GM19240 (cell line): ENCODE results near the gene P4HB.

Experiments used
- DNase-seq: peaks from one replicate; pipeline ENCODE4 v3.0.0; 2011; ENCODE audit warnings: low spot score; ENCODE audit not compliant: insufficient read length

P4HB gene

DNA sequence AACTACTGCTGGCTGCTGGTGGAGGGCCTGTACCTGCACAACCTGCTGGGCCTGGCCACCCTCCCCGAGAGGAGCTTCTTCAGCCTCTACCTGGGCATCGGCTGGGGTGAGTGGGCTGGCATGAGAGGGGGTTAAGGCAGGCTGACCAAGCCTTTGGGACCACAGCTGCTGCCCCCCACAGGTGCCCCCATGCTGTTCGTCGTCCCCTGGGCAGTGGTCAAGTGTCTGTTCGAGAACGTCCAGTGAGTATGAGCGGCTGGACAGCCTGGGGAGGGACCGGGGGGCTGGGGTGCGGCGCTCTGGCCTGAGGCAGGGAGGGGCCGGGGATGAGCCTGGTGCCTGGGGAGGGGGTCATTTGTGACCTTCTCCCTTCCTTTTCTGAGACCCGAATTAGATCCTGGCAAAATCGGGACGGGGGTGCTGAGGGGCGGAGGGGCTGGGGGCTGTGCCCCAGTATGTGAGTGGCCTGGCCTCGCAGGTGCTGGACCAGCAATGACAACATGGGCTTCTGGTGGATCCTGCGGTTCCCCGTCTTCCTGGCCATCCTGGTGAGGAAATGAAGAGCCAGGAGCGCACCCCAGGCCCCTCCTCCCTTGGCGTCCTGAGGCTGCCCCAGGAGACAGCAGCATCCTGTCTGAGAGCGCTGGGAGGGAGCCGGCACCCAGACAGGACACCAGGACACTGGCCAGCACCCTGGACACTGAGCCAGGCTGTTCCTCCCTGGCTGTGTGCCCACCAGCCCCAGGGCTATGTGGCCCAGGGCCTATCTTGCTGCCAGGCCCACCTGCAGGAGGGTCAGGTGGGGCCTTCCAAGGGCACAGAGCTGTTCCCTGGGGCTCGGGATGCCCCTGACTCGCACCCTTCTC is 48.4 kb downstream of the P4HB start:
- DNase-seq = no peak

DNA sequence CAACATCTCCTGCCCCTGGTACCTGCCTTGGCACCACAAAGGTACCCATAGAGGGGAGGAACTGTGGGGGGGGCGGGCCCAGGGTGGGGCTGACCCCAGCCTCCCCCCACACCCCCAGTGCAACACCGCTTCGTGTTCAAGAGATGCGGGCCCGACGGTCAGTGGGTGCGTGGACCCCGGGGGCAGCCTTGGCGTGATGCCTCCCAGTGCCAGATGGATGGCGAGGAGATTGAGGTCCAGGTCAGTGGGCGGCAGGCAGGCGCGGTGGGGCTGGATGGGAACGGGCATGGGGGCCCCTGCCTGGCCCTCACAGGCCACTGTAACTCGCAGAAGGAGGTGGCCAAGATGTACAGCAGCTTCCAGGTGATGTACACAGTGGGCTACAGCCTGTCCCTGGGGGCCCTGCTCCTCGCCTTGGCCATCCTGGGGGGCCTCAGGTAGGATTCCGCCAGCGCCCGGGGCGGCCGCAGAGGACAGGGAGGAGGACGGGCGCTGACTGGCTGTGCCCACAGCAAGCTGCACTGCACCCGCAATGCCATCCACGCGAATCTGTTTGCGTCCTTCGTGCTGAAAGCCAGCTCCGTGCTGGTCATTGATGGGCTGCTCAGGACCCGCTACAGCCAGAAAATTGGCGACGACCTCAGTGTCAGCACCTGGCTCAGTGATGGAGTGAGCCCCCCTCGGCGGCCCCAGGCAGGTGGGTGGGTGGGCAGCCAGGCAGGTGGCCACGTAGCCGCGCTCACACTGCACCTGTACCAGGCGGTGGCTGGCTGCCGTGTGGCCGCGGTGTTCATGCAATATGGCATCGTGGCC is 49.2 kb downstream of the P4HB start:
- DNase-seq = no peak

DNA sequence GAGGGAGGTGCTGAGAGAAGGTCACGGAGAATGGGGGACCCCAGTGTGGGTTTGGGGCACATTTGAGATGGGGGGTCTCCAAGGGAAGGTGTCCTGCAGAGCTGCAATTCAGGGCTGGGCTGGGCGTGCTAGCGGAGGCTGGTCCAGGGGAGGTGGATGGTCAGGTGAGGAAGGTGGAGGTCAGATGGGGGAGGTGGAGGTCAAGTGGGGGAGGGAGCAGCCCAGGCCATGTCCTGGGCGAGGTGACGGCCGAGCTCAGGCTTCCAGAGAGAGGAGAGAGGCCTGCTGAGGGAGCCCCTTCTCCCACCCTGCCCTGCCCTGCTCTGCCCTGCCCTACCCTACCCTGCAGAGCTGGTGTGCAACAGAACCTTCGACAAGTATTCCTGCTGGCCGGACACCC is 49.9 kb downstream of the P4HB start:
- DNase-seq = no peak

DNA sequence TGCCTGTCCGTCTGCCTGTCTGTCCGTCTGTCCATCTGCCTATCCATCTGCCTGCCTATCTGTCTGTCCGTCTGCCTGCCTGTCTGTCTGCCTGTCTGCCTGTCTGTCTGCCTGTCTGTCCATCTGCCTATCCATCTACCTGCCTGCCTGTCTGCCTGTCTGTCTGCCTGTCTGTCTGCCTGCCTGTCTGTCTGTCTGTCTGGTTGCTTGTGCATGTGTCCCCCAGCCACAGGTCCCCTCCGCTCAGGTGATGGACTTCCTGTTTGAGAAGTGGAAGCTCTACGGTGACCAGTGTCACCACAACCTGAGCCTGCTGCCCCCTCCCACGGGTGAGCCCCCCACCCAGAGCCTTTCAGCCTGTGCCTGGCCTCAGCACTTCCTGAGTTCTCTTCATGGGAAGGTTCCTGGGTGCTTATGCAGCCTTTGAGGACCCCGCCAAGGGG is 50.8 kb downstream of the P4HB start:
- DNase-seq = no peak

DNA sequence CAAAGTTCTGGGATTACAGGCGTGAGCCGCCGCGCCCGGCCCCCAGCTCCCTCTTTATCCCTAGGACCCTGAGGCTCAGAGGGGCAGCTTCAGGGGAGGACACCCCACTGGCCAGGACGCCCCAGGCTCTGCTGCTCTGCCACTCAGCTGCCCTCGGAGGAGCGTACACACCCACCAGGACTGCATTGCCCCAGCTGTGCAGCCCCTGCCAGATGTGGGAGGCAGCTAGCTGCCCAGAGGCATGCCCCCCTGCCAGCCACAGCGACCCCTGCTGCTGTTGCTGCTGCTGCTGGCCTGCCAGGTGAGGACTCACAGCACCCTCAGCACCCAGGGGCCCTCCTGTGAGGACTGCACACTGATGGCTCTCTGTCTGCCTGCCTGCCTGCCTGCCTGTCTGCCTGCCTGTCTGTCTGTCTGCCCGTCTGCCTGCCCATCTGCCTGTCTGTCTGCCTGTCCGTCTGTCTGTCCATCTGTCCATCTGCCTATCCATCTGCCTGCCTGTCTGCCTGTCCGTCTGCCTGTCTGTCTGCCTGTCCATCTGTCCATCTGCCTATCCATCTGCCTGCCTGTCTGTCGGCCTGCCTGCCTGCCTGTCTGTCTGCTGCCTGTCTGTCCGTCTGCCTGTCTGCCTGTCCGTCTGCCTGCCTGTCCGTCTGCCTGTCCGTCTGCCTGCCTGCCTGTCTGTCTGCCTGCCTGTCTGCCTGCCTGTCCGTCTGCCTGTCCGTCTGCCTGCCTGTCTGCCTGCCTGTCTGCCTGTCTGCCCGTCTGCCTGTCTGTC is 51.4 kb downstream of the P4HB start:
- no peak for DNase-seq

DNA sequence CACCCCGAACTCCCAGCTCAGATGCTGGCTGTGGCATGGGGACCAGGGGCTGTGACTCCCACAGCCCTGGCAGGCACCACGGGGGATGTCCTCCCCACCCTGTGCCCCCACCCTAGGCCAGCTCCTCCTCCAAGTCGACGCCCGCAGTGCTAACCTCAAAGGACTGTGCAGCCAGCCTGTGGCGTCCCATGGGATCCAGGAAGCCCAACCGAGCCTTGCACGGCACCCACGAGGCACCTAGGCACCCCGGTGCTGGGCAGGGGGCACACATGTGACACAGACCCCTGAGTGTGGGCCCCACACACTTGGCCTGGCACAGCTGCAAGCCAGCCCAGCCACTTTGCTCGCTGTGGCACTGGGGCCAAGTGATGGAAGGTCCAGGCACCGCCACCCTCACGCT is 52.5 kb downstream of the P4HB start:
- no peak for DNase-seq

DNA sequence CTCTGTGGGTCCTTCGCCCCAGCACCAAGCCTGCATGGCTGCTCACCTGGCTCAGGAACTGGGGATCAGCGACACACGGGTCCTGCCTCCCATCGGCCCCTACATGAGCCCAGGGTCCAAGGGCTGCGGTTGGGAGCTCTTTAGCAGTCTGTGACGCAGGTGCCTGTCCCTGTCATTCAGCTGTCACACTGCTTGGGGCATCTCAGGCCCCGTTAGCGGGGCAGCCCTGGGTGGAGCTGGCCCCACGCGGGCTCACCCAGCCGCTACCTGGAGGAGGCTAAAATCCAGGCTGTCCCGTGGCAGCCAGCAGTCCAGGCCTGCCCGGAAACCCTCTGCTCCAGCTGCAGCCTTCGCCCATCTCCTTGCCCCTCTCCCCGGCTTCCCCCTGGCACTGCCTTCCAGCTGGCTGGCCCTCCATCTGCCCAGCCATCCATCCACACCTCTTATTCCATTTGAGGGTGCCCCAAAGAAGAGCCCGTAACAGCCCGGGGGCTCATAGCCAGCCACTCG is 53.1 kb downstream of the P4HB start:
- no peak for DNase-seq

DNA sequence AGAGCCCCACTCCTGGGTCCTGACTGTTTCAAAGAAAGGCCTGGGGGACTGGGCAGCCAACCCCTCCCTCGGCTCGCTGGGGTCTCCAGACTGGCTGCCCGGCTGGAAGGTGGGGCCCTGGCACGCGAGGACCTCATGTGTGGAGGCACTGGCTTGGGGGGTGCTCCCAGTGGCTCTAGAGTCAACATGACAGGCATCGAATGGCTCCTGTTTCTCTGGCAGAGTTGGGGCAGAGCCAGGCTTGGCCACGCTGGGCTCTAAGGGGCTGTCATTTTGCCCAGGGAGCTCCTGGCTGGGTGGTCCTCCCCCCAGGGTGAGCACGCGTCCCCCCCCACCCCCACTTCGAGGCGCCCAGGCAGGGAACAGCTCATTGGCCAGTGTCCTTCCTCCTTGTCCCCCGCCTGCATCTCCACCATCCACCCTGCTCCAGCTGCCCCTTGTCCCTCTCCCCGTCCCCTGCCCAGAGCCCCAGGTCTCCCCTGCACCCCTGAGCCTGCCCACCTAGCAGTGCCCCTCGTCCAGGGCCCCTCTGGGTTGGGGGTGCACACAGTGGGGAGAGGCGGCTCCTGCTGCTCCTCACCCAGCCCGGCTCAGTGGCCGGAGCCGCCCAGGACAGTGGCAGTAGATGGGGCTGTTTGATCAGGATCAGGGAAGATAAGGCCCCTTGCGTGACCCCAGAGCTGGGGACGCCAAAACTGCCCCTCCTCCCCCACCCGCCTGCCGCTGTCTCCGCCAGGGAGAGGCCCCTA is 53.7 kb downstream of the P4HB start:
- DNase-seq = no peak

DNA sequence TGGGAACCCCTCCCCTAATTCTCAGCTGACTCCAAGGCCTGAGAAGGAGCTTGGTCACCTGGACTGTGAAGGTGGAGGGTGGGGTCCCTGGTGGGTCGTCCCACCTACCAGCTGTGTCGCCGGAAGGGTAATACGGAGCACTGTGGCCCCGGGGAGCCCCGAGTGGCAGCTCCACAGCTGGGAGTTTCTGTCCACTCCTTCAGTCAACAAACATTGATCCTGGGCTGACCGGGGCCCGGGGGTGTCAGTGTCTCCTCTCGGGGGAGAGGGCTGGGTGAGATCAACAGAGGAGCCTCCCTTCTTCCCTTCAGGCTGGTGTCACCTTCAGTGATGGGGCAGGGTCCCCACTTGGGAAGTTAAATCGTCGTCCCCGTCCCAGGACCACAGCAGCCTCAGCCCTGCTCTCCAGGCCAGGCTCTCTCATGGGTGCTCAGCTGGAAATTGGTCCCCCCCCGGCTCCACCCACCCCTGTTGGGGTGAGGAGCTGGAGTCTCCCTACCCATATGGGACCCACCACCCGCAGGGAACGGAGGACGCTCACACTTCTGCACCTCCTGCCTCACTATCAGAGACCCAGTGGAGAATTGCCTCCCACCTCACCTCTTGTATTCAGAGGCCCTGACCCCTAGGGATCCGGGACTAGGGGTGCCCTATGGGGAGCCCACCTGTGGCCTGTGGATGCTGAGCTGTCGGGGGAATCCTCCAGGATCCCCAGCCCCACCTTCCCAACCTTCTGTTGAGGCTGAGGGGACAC is 54.5 kb downstream of the P4HB start:
- no peak for DNase-seq

DNA sequence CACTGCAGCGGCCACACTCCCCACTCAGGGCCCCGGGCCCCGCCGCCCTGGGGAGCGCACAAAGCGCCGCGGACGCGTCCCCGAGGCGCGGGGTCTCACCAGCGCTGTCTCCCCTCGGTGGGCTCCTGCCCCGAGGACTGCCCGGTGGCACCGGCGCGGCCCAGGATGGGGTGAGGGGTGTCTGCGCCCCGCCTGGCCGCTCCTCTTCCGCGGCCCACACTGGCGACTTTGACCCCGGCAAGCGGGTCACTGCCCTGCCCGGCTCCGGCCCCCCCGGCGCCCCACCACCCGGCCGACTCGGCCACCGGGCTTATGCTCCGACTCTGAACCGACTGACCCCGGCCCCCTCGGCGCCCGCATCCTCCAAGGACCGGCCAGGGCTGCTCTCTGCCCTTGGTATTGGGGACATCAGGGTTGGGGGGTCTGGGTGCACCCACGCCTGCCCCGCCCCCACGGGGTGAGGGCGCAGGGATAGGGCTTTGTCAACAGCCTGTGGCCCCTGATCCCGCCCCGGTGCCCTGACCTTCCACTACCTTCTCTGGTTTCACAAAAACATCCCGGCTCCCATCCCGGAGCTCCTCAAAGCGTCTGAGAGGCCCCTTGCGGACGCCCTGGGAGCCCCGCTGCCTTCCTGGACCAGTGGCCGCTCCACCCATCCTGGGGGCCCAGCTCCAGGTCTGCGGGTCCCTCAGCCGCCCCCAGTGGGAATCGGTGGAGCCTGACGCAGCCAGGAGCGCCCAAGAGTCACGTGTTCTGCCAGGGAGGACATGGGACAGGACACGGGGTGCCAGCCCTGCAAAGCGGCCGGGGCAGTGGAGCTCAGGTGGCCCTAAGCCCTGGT is 55.6 kb downstream of the P4HB start:
- DNase-seq = no peak

DNA sequence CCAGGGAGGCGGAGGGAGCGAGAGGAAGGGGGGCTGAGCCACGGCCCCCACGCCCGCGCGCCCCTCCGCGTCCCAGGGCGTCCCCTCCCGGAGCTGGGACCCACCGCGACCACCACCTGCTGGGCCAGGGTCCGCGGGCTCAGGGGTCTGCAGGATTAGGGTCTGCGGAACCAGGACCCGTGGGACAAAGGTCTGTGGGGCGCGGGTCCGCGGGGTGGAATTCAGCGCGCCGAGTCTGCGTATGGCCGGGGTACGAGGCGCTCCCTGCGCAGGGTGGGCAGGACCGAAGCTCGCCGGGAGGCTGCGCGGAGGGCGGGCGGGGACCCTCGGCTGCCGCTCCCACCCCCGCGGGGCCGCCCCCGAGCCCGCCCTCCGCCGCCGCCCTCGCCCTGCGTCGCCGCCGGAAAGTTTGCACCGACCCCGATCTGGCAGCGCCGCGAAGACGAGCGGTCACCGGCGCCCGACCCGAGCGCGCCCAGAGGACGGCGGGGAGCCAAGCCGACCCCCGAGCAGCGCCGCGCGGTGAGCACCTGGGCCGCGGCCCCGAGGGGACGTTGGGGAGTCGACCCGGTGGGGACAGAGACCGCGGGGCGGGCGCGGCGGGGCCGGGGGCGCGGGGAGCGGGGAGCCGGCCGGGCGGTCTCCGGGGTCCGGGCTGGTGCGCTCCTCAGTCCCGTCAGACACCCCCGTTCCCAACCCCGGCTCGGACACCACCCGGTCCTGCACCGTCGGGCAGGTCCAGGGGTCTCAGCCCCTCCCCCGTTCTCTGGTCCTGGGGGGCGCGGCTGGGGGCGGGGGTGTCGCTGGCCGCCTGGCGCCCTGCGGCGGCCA is 56.4 kb downstream of the P4HB start, which contains the start of gene GCGR:
Gene GCGR (plus strand): TSS at position 423 of the 831 bp plus-strand sequence. CDS start 4,869 bp downstream, outside the sequence.
- no peak for DNase-seq

DNA sequence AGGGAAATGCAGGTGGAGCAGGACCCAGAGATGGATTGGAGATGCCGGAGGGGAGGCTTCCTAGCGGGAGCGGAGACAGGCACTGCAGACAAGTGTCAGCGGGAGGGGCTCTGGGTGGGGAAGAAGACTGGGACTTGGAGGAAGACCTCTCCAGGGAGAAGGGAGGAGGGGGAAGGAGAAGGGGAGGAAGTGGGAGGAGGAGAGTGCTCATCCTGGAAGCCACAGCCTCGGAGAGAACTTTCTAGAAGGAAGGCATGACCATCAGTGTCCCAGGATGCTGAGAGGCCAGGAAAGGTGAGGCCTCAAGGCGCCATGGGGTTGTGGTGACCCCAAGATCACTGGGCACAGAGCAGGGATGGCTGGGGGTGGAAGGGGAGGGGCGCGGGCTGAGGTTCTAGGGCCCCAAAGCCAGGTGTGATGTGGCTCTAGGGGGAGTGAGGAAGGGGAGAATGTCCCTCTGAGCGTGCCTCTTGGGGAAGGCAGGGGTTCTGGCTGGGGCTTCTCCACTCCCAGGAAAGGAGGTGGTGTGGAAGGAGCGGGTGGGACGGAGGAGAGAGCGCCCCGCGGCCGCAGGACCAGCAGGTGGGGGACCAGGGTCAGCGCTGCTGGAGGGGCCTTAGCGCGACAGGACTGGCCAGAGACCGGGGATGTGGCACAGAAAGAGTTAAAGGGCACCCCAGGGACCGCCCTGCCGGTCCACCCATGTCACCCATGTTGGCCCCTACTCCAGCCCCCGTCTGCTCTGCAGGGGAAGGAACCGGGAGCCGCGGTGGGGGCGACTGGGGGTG is 57.3 kb downstream of the P4HB start:
- no peak for DNase-seq

DNA sequence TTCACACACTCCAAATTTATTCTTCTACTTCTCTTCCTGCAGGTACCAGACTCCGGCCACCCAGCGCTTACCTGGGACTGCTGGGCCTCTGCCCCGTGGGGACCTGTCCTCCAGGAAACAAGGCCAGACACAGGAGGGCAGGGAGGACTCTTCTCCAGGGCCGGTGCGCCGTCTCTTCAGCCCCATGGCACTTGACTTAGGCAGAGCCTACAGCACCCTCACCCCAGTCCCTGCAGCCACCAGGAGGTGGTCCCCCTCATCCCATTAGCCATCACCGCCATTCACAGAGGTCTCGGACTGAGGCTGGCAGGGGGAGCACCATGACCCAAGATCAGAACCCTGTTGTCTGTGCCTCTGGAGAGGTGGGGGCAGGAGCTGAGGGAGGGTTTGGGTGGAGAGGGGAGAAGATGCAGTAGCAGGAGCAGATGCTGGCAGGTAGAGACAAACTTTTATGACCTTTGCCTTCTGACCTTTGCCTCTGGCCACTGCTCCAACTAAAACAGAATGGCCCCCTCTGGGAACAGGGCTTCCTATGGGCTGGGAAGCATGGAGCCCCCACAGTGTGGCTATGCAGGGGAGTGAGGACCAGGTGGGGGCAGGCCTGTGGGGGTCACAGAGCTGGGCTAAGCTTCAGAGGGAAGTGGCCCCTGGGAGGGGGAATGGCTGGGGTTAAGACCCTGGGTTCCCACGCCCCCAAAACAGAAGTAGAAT is 58.1 kb downstream of the P4HB start:
- no peak for DNase-seq

DNA sequence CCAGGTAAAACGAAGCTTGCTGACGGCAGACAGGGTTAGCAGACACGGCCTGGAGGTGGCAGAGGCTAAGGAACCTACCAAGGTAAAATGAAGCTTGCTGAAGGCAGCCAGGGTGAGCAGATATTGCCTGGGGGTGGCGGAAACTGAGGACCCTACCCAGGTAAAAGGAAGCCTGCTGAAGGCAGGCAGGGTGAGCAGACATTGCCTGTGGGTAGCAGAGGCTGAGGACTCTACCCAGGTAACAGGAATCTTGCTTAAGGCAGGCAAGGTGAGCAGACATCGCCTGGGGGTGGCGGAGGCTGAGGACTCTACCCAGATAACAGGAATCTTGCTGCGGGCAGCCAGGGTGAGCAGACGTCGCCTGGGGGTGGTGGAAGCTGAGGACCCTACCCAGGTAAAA is 59.0 kb downstream of the P4HB start:
- no peak for DNase-seq

DNA sequence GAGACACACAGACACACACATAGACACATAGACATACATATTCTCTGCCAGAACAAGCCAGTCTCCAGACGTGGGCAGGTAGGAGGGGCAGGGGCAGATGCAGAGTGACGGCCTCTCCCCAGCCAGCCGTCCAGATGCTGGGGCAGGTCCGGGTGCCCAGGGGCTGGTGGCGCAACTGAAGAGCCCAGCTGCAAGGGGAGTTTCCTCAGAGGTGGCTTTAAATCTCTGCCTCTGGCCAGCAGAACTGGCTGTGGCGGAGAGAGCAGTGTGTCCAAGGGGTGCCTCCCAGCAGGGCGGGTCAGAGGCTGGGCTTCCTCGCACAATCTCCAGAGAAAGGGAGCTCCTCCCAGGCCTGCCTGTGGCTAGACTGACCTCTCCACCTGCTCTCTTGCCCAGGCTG is 65.8 kb downstream of the P4HB start:
- no peak for DNase-seq

DNA sequence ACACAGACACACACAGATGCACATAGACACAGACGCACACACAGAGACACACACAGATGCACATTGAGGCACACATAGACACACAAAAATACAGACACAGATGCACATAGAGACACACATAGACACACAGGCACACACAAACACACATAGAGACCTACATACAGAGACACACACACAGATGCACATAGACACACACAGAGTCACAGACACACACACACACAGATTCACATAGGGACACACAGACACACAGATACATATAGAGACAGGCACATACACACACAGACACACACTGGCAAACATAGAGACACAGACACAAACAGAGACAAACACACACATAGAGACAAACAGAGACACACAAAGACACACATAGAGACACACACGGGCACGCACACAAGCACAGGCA is 66.3 kb downstream of the P4HB start:
- no peak for DNase-seq
